ENCODE results near the gene MRPL12. TPM values are rescaled to one million over a fixed set of nuclear protein-coding genes. Genes with fewer than 3 reads are reported as not detected.

MRPL12 gene
- total RNA-seq, 1 experiment from 2014 or later: 139 TPM

- TF ChIP-seq, protein P1, sequence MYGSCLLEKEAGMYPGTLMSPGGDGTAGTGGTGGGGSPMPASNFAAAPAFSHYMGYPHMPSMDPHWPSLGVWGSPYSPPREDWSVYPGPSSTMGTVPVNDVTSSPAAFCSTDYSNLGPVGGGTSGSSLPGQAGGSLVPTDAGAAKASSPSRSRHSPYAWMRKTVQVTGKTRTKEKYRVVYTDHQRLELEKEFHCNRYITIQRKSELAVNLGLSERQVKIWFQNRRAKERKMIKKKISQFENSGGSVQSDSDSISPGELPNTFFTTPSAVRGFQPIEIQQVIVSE (CRISPR knock-in tag; IDR thresholded peaks at IDR 0.05; ENCODE audit: borderline replicate concordance): no peak
- no peak for TF ChIP-seq GRHL2 (CRISPR knock-in tag; IDR thresholded peaks at IDR 0.05; ENCODE audit: insufficient replicate concordance, severe bottlenecking)
- TF ChIP-seq, protein P2, sequence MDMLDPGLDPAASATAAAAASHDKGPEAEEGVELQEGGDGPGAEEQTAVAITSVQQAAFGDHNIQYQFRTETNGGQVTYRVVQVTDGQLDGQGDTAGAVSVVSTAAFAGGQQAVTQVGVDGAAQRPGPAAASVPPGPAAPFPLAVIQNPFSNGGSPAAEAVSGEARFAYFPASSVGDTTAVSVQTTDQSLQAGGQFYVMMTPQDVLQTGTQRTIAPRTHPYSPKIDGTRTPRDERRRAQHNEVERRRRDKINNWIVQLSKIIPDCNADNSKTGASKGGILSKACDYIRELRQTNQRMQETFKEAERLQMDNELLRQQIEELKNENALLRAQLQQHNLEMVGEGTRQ (CRISPR knock-in tag; IDR thresholded peaks at IDR 0.05): no peak
- no peak for TF ChIP-seq FOXK1 (CRISPR knock-in tag; IDR thresholded peaks at IDR 0.05)
- TF ChIP-seq ZNF121 (CRISPR knock-in tag; IDR thresholded peaks at IDR 0.05): no peak
- no peak for TF ChIP-seq RELA (CRISPR knock-in tag; IDR thresholded peaks at IDR 0.05; ENCODE audit: borderline replicate concordance)
- no peak for TF ChIP-seq GTF2I (CRISPR knock-in tag; conservative IDR thresholded peaks at IDR 0.05)
These were observed 9.5 kb upstream of the MRPL12 start (continued) for GRCh38 chr17:81693509-81694210.

- POLR2A ChIA-PET: interaction anchor here (0.5 kb wide), 1 partner anchor 226 kb away, joined by 3 read pairs; no protein-coding TSS in a partner anchor
- CTCF ChIA-PET: interaction anchor here (1.8 kb wide), 1 partner anchor 19 kb away, joined by 9 read pairs; no protein-coding TSS in a partner anchor
- Mint-ChIP-seq H3K27ac (no peak overlapping the region), H3K4me1 (no peaks in the 10 kb centered on the region), H3K27me3 (ENCODE audit: low read depth) (no peaks in the 10 kb centered on the region), H3K4me3 (no peak overlapping the region), H3K9me3 (no peaks in the 10 kb centered on the region), H3K36me3 (peaks cover 35% of the 10 kb centered on the region)
- DNase-seq (ENCODE audit: low spot score) (no peak), ATAC-seq (no peak)
- no peak for TF ChIP-seq SOX15 (CRISPR knock-in tag; IDR thresholded peaks at IDR 0.05)
- no peak for TF ChIP-seq ZNF317 (CRISPR knock-in tag; IDR thresholded peaks at IDR 0.05; ENCODE audit: borderline replicate concordance, low read depth)
These were observed 8.4 kb upstream of the MRPL12 start for GRCh38 chr17:81694810-81695209.

GRCh38 chr17:81695211-81695610, 8.0 kb upstream of the MRPL12 start:
- Mint-ChIP-seq H3K4me1 (no peaks in the 10 kb centered on the region), H3K4me3 (no peak overlapping the region), H3K27ac (no peak overlapping the region), H3K27me3 (ENCODE audit: low read depth) (no peaks in the 10 kb centered on the region), H3K36me3 (peaks cover 32% of the 10 kb centered on the region), H3K9me3 (no peaks in the 10 kb centered on the region)
- DNase-seq (ENCODE audit: low spot score): no peak
- ChIA-PET CTCF (interaction anchor here (1.8 kb wide), 1 partner anchor 19 kb away, joined by 9 read pairs; no protein-coding TSS in a partner anchor), POLR2A (interaction anchor here (0.5 kb wide), 1 partner anchor 226 kb away, joined by 3 read pairs; no protein-coding TSS in a partner anchor)
- no peak for ATAC-seq
- TF ChIP-seq, protein P3, sequence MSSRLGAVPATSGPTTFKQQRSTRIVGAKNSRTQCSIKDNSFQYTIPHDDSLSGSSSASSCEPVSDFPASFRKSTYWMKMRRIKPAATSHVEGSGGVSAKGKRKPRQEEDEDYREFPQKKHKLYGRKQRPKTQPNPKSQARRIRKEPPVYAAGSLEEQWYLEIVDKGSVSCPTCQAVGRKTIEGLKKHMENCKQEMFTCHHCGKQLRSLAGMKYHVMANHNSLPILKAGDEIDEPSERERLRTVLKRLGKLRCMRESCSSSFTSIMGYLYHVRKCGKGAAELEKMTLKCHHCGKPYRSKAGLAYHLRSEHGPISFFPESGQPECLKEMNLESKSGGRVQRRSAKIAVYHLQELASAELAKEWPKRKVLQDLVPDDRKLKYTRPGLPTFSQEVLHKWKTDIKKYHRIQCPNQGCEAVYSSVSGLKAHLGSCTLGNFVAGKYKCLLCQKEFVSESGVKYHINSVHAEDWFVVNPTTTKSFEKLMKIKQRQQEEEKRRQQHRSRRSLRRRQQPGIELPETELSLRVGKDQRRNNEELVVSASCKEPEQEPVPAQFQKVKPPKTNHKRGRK (CRISPR knock-in tag; IDR thresholded peaks at IDR 0.05; ENCODE audit: borderline replicate concordance): no peak
- TF ChIP-seq MLX (CRISPR knock-in tag; IDR thresholded peaks at IDR 0.05) (no peak), ZNF416 (CRISPR knock-in tag; IDR thresholded peaks at IDR 0.05) (no peak), GRHL2 (CRISPR knock-in tag; IDR thresholded peaks at IDR 0.05; ENCODE audit: insufficient replicate concordance, severe bottlenecking) (no peak), ARID4B (CRISPR knock-in tag; IDR thresholded peaks at IDR 0.05; ENCODE audit: borderline replicate concordance) (no peak), ATF1 (CRISPR knock-in tag; IDR thresholded peaks at IDR 0.05) (no peak), MXD4 (CRISPR knock-in tag; IDR thresholded peaks at IDR 0.05; ENCODE audit: borderline replicate concordance) (no peak), PRDM15 (CRISPR knock-in tag; IDR thresholded peaks at IDR 0.05) (no peak), JAZF1 (CRISPR knock-in tag; IDR thresholded peaks at IDR 0.05) (no peak), KAT7 (CRISPR knock-in tag; IDR thresholded peaks at IDR 0.05; ENCODE audit: borderline replicate concordance) (no peak)

All from WTC11 (cell line).